Kasumi-1 (cell line): Measurements from ENCODE around the gene RNLS.
"Not testable (repeated sequence)": the region's sequence is repeated elsewhere in the genome, so short reads cannot be mapped to it uniquely, and the experiment has no call there.

Experiments
- DNase-seq, 2 experiments: peaks; one replicate each; lab custom pipeline; 2025; lab: John Stamatoyannopoulos, UW

The RNLS gene

GRCh38 chr10:88388324-88388723 is 194.8 kb downstream of the RNLS start:
- no peak for DNase-seq

- peak; percentile 100 for DNase-seq
Measured at GRCh38 chr10:88386821-88387773, 196.0 kb downstream of the RNLS start.

GRCh38 chr10:88386204-88386788 is 196.8 kb downstream of the RNLS start:
- peak; percentile 57 to 66 for DNase-seq

GRCh38 chr10:88385601-88386203 is 197.4 kb downstream of the RNLS start:
- peak; percentile 98 to 99 for DNase-seq

- peak in 1 of 2 experiments; percentile 27 for DNase-seq
Measured at GRCh38 chr10:88383276-88383675, 199.8 kb downstream of the RNLS start.

- DNase-seq, result no peak
Measured at GRCh38 chr10:88382699-88383098, 200.4 kb downstream of the RNLS start.

- peak in 1 of 2 experiments; percentile 17 for DNase-seq
Measured at GRCh38 chr10:88379575-88379974, 203.5 kb downstream of the RNLS start.

GRCh38 chr10:88377510-88377909 is 205.6 kb downstream of the RNLS start:
- DNase-seq, result no peak

- no peak for DNase-seq
Measured at GRCh38 chr10:88374392-88375175, 208.5 kb downstream of the RNLS start.

GRCh38 chr10:88372881-88373592 is 210.1 kb downstream of the RNLS start:
- no peak for DNase-seq

GRCh38 chr10:88372051-88372715 is 210.9 kb downstream of the RNLS start:
- no peak for DNase-seq

GRCh38 chr10:88370713-88371112 is 212.4 kb downstream of the RNLS start:
- DNase-seq, result no peak

GRCh38 chr10:88366772-88367171 is 216.3 kb downstream of the RNLS start:
- DNase-seq, result no peak

- DNase-seq, result no peak
Measured at GRCh38 chr10:88361995-88362807, 220.9 kb downstream of the RNLS start.

- DNase-seq, result no peak
Measured at GRCh38 chr10:88361494-88361893, 221.6 kb downstream of the RNLS start.

GRCh38 chr10:88355750-88356149 is 227.4 kb downstream of the RNLS start:
- not testable (repeated sequence) for DNase-seq

- DNase-seq, result no peak
Measured at GRCh38 chr10:88347597-88348304, 235.4 kb downstream of the RNLS start.

GRCh38 chr10:88347022-88347421 is 236.1 kb downstream of the RNLS start:
- no peak for DNase-seq
